HEK293 (cell line): ENCODE data around the gene TLE3.
A peak's percentile ranks its signal among the peaks of the same experiment; 100 is the strongest.

Experiments
- INSM2 ChIP-seq: fragments of 450-650 bp; formaldehyde crosslinking; IDR thresholded peaks from 2 replicates; pipeline ENCODE4 v1.5.1; 2016; ENCODE audit warnings: missing biosample characterization, missing genetic modification characterization
- SCRT1 ChIP-seq: fragments of 450-650 bp; formaldehyde crosslinking; IDR thresholded peaks from 2 replicates; pipeline ENCODE4 v1.5.1; 2016; ENCODE audit warnings: missing biosample characterization, missing genetic modification characterization, borderline replicate concordance
- TSHZ1 ChIP-seq: fragments of 450-650 bp; formaldehyde crosslinking; IDR thresholded peaks from 2 replicates; pipeline ENCODE4 v1.5.1; 2016; ENCODE audit warnings: missing biosample characterization, missing genetic modification characterization, borderline replicate concordance
- ZNF10 ChIP-seq: fragments of 450-650 bp; formaldehyde crosslinking; IDR thresholded peaks from 2 replicates; pipeline ENCODE4 v1.5.1; 2017; ENCODE audit warnings: missing biosample characterization, missing genetic modification characterization
- ZNF2 ChIP-seq: fragments of 450-650 bp; formaldehyde crosslinking; IDR thresholded peaks from 2 replicates; pipeline ENCODE4 v1.5.1; 2016; ENCODE audit warnings: missing biosample characterization, missing genetic modification characterization
- ZNF302 ChIP-seq: fragments of 450-650 bp; formaldehyde crosslinking; IDR thresholded peaks from 2 replicates; pipeline ENCODE4 v1.5.1; 2016; ENCODE audit warnings: missing biosample characterization, missing genetic modification characterization, low read depth
- ZNF366 ChIP-seq: fragments of 450-650 bp; formaldehyde crosslinking; conservative IDR thresholded peaks from 2 replicates; pipeline ENCODE4 v1.5.1; 2016; ENCODE audit warnings: missing biosample characterization, missing genetic modification characterization
- ZNF561 ChIP-seq: fragments of 450-650 bp; IDR thresholded peaks from 2 replicates; pipeline ENCODE4 v1.5.1; 2018; ENCODE audit warnings: missing biosample characterization, missing genetic modification characterization, borderline replicate concordance
- ZNF768 ChIP-seq: fragments of 450-650 bp; formaldehyde crosslinking; IDR thresholded peaks from 2 replicates; pipeline ENCODE4 v1.5.1; 2018; ENCODE audit warnings: missing biosample characterization, mild to moderate bottlenecking, missing genetic modification characterization
- ZNF776 ChIP-seq: fragments of 450-650 bp; formaldehyde crosslinking; IDR thresholded peaks from 2 replicates; pipeline ENCODE4 v1.5.0; 2017; ENCODE audit warnings: missing biosample characterization, missing genetic modification characterization, borderline replicate concordance
- TF ChIP-seq, protein P1 (sequence below): fragments of 450-650 bp; formaldehyde crosslinking; IDR thresholded peaks from 2 replicates; pipeline ENCODE4 v1.5.1; 2016; ENCODE audit warnings: missing biosample characterization, missing genetic modification characterization
- TF ChIP-seq, protein P2 (sequence below): fragments of 450-650 bp; IDR thresholded peaks from 2 replicates; pipeline ENCODE4 v1.5.1; 2018; ENCODE audit warnings: missing biosample characterization, mild to moderate bottlenecking, missing genetic modification characterization
- TF ChIP-seq, protein P3 (sequence below): fragments of 450-650 bp; formaldehyde crosslinking; IDR thresholded peaks from 2 replicates; pipeline ENCODE4 v1.5.1; 2016; ENCODE audit warnings: missing biosample characterization, missing genetic modification characterization
- TF ChIP-seq, protein P4 (sequence below): fragments of 450-650 bp; formaldehyde crosslinking; IDR thresholded peaks from 2 replicates; pipeline ENCODE4 v1.5.1; 2016; ENCODE audit warnings: missing biosample characterization, missing genetic modification characterization

- TF ChIP-seq, protein P1, sequence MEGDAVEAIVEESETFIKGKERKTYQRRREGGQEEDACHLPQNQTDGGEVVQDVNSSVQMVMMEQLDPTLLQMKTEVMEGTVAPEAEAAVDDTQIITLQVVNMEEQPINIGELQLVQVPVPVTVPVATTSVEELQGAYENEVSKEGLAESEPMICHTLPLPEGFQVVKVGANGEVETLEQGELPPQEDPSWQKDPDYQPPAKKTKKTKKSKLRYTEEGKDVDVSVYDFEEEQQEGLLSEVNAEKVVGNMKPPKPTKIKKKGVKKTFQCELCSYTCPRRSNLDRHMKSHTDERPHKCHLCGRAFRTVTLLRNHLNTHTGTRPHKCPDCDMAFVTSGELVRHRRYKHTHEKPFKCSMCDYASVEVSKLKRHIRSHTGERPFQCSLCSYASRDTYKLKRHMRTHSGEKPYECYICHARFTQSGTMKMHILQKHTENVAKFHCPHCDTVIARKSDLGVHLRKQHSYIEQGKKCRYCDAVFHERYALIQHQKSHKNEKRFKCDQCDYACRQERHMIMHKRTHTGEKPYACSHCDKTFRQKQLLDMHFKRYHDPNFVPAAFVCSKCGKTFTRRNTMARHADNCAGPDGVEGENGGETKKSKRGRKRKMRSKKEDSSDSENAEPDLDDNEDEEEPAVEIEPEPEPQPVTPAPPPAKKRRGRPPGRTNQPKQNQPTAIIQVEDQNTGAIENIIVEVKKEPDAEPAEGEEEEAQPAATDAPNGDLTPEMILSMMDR (tag by site-specific recombination): no peak
- TF ChIP-seq, protein P2, sequence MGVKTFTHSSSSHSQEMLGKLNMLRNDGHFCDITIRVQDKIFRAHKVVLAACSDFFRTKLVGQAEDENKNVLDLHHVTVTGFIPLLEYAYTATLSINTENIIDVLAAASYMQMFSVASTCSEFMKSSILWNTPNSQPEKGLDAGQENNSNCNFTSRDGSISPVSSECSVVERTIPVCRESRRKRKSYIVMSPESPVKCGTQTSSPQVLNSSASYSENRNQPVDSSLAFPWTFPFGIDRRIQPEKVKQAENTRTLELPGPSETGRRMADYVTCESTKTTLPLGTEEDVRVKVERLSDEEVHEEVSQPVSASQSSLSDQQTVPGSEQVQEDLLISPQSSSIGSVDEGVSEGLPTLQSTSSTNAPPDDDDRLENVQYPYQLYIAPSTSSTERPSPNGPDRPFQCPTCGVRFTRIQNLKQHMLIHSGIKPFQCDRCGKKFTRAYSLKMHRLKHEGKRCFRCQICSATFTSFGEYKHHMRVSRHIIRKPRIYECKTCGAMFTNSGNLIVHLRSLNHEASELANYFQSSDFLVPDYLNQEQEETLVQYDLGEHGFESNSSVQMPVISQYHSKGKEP (tag by site-specific recombination): peak; percentile 37; the same call in 1 of the 2 replicates
- TF ChIP-seq TSHZ1 (no peak), ZNF10 (tag by site-specific recombination) (no peak), ZNF366 (tag by site-specific recombination) (no peak), ZNF2 (no peak), SCRT1 (tag by site-specific recombination) (peak; percentile 82; the same call in 1 of the 2 replicates), ZNF302 (tag by site-specific recombination) (no peak), ZNF561 (no peak), ZNF768 (tag by site-specific recombination) (peak; percentile 20; the same call in 1 of the 2 replicates), INSM2 (no peak), ZNF776 (tag by site-specific recombination) (no peak)
- TF ChIP-seq, protein P3, sequence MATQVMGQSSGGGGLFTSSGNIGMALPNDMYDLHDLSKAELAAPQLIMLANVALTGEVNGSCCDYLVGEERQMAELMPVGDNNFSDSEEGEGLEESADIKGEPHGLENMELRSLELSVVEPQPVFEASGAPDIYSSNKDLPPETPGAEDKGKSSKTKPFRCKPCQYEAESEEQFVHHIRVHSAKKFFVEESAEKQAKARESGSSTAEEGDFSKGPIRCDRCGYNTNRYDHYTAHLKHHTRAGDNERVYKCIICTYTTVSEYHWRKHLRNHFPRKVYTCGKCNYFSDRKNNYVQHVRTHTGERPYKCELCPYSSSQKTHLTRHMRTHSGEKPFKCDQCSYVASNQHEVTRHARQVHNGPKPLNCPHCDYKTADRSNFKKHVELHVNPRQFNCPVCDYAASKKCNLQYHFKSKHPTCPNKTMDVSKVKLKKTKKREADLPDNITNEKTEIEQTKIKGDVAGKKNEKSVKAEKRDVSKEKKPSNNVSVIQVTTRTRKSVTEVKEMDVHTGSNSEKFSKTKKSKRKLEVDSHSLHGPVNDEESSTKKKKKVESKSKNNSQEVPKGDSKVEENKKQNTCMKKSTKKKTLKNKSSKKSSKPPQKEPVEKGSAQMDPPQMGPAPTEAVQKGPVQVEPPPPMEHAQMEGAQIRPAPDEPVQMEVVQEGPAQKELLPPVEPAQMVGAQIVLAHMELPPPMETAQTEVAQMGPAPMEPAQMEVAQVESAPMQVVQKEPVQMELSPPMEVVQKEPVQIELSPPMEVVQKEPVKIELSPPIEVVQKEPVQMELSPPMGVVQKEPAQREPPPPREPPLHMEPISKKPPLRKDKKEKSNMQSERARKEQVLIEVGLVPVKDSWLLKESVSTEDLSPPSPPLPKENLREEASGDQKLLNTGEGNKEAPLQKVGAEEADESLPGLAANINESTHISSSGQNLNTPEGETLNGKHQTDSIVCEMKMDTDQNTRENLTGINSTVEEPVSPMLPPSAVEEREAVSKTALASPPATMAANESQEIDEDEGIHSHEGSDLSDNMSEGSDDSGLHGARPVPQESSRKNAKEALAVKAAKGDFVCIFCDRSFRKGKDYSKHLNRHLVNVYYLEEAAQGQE (tag by site-specific recombination): no peak
- TF ChIP-seq, protein P4, sequence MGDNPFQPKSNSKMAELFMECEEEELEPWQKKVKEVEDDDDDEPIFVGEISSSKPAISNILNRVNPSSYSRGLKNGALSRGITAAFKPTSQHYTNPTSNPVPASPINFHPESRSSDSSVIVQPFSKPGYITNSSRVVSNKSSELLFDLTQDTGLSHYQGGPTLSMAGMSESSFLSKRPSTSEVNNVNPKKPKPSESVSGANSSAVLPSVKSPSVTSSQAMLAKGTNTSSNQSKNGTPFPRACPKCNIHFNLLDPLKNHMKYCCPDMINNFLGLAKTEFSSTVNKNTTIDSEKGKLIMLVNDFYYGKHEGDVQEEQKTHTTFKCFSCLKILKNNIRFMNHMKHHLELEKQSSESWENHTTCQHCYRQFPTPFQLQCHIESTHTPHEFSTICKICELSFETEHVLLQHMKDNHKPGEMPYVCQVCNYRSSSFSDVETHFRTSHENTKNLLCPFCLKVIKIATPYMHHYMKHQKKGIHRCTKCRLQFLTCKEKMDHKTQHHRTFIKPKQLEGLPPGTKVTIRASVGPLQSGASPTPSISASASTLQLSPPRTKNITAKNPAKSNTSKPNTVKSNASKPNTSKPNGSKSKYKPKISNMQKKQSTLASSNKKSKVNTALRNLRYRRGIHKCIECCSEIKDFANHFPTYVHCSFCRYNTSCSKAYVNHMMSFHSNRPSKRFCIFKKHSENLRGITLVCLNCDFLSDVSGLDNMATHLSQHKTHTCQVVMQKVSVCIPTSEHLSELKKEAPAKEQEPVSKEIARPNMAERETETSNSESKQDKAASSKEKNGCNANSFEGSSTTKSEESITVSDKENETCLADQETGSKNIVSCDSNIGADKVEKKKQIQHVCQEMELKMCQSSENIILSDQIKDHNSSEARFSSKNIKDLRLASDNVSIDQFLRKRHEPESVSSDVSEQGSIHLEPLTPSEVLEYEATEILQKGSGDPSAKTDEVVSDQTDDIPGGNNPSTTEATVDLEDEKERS (tag by site-specific recombination): no peak
Observed at GRCh38 chr15:70098153-70098460, 390 bp upstream of the TLE3 start.
